Measurements from ENCODE around the gene ALOX5AP.

GRCh38 chr13:30720172-30720869, 15.0 kb upstream of the ALOX5AP start:
- TF ChIP-seq, protein P1, sequence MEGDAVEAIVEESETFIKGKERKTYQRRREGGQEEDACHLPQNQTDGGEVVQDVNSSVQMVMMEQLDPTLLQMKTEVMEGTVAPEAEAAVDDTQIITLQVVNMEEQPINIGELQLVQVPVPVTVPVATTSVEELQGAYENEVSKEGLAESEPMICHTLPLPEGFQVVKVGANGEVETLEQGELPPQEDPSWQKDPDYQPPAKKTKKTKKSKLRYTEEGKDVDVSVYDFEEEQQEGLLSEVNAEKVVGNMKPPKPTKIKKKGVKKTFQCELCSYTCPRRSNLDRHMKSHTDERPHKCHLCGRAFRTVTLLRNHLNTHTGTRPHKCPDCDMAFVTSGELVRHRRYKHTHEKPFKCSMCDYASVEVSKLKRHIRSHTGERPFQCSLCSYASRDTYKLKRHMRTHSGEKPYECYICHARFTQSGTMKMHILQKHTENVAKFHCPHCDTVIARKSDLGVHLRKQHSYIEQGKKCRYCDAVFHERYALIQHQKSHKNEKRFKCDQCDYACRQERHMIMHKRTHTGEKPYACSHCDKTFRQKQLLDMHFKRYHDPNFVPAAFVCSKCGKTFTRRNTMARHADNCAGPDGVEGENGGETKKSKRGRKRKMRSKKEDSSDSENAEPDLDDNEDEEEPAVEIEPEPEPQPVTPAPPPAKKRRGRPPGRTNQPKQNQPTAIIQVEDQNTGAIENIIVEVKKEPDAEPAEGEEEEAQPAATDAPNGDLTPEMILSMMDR (IDR thresholded peaks at IDR 0.05) = no peak
- TF ChIP-seq POLR2A (IDR thresholded peaks at IDR 0.05) = no peak

All from right lobe of liver (tissue), 4 donors.